ENCODE data around the gene SH3RF1.
"Not testable (repeated sequence)": the region's sequence is repeated elsewhere in the genome, so short reads cannot be mapped to it uniquely, and the experiment has no call there.

SH3RF1 gene

DNA sequence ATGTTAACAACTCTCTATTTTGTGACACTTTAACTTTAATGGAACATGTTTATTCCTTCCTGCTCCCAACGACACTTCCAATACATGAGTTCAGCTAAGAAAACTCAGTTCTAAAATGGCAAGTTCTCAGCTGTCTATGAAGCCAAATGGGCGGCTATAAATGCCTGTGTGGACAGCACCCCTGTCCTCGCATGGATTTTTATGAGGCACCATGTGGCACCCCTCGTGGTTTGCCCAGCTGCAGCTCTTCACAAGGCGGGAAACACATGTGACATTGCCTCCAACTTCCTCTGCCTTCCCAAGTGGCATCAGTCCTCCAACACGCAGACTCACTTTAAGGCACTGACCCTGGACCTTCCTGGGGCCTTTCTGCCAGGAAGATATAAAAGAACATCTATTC lies 48.0 kb downstream of the SH3RF1 start:
- no peak for DNase-seq

DNA sequence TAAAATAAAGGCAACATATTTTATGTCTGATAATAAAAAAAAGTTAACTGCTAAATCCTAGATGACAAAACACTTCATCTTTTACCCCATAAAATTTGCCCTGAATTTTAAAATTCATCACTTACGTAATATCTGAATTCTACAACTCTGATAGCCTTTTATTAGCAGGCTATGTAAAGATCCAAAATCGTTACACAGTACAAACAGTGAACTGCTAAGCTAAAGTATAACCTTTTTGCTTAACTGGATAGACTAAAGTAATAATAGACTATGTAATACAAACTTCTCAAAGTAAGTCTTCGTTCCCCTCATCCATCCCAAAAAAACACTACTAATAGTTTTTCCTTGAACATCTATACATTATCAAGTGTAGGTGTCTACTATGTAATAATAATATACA lies 49.1 kb downstream of the SH3RF1 start:
- DNase-seq = no peak

DNA sequence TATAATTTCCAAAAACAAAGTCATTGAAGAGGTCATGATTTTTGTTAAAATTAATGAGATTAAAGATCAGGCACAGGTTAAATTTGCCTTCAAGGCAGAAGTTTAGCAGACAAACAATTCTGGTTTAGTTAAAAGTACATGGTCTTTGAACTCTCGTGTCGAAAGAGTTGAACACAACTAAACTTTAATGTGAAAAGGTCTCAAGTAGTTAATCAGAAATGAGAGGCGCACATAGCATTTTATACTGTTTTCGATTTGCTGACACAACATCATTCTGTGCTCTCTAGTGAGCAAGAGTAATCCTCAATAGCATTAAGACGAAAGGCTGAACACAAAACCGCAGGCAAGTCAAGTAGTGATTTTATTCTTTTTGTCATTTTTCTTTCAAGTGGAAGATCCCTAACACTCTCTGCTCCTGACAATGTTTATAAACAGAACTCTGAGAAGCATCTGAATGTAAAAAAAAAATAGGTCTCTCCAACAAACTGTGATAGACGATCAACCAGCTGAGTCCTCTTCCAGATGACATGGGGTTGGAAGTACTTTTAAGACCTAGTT lies 49.8 kb downstream of the SH3RF1 start:
- DNase-seq = no peak

DNA sequence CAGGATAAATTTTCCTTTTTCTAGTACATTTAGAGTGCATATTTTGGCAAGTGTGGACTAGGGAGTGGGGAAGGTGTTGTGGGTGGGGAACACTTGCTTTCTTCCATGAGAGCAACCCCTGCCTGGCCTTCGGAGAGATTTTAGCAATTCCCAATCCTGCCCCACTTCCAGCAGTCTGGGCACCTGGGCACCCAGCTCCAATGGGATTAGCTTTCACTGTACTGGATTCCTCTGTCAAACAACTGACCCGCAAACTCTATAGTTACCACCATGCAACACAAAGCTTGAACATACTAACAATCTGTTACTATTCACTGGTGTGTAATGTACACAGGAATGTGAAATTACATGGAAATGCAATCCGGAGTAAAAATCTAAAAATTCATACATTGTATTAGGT lies 50.3 kb downstream of the SH3RF1 start:
- DNase-seq = no peak

DNA sequence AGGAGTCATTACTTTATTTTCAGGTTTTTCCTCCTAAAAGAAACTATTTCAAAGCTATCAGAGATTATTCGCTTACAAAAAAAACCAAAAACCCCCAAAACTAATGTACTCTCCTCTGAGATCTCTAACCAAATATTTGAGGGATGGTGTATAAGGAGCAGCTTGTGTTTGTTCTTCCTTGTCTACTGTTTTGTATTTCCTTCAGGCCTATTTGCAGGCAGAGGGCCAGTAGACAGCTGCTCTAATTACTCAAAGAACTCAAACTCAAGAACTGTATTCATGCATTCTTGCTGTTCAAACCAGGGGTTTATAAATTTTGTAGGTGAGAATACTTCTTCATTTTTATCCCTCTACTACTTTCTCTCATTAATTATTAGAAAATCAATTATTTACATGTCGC lies 51.3 kb downstream of the SH3RF1 start:
- no peak for DNase-seq

DNA sequence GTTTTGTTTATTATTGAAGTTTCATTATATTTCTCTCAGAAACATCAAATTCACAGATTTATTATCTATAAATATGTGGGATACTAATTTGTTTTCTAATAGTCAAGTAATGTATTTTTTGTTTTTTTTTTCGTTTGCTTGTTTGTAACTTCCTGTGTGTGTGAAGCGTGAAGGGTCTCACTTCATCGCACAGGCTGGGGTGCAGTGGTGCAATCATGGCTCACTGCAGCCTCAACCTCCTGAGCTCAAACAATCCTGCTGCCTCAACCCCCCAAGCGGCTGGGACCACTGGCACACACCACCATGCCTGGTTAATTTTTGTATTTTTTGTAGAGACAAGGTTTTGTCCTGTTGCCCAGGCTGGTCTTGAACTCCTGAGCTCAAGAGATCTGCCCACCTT lies 55.1 kb downstream of the SH3RF1 start:
- no peak for DNase-seq

DNA sequence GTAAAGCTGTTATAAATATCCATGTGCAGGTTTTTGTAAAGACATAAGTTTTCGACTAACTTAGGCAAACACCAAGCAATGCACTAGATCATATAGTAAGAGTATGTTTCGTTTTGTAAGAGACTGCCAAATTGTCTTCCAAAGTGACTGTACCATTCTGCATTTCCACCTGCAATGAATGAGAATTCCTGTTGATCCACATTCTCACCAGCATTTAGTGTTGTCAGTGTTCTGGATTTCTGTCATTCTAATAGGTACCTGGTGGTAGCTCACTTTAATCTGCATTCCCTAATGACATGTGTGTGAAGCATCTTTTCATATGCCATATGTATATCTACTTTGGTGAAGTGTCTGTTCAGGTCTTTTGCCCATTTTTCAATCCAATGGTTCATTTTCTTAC lies 57.8 kb downstream of the SH3RF1 start:
- DNase-seq = no peak

DNA sequence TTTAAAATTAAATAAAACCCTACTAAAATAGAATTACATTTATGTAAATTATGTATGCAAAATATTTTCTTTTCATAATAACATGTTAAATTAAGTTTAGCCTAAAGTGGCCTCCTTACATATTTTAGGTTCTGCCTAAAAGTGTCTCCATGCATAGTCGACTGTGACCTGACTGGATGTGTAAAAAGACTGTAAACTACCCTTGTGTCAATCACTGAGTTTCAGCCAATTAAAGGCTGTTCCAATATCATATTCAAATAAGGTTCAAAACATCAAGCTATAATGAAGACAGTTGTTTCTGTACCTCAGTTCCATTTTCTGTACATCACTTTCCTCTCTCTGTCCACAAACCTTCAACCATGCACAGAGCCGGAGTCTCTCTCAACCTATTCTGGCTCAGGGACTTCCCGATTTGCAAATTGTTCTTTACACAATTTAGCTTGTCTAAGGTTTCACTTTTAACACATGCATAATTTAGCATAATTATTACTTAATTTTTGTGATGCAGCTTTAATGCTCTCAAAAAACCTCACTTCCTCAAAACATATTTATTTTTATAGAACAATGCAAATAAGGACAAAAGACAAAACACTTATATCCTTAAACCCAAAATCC lies 60.1 kb downstream of the SH3RF1 start:
- DNase-seq = no peak

DNA sequence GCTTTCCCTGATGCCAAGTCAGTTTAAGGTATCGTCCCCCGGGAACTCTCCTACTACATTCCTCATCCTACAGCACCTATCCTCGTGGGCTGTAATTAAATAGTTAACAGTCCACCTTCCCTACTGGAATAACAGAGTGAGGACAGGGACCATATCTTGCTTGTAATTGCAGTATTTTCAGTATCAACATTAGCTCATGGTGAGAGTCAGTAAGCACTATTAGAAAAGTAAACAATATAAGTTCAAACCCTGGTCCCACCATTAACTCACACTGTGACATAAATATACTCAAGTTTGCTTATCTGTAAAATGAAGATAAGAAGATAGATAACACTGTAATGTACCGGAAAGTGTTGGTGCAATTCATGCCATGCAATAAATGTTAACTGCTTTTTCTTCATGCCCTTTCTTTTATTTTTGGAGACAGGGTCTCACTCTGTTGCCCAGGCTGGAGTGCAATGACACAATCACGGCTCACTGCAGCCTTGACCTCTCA lies 61.3 kb downstream of the SH3RF1 start:
- DNase-seq = no peak

DNA sequence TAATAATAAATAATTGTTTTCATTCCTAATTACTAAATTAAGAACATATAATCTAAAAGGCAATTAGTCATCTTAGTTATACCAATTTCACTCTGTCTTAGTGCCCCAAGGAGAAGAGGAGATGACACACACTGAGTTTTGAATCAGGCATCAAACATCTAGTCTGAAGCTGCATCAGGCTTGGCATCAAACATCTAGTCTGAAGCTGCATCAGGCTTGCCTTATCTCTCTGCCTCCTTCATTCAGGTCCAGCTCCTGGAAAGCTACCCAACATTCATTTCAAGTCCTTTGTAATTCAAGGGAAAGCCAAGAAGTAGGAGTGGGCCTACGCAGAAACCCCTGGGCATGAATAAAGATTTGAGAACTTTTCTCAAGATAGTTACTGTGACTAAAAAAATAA lies 62.2 kb downstream of the SH3RF1 start:
- DNase-seq = no peak

DNA sequence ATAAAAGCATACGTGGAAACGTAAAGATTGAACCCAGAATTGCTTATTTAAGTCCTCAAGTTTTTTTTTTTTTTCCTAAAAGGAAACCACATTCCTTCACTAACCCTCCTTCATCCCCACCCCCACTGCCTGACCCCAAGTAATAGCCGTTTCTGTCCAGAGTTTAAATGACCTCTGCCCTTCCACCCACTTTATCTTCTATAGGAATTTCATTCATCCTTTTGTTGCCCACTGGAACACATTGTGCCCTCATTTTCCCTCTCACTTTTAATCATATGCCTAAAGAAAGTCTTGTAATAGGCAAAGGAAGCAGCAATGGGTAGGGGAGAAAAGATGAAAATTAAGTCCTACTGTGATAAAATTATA lies 62.7 kb downstream of the SH3RF1 start:
- DNase-seq = no peak

DNA sequence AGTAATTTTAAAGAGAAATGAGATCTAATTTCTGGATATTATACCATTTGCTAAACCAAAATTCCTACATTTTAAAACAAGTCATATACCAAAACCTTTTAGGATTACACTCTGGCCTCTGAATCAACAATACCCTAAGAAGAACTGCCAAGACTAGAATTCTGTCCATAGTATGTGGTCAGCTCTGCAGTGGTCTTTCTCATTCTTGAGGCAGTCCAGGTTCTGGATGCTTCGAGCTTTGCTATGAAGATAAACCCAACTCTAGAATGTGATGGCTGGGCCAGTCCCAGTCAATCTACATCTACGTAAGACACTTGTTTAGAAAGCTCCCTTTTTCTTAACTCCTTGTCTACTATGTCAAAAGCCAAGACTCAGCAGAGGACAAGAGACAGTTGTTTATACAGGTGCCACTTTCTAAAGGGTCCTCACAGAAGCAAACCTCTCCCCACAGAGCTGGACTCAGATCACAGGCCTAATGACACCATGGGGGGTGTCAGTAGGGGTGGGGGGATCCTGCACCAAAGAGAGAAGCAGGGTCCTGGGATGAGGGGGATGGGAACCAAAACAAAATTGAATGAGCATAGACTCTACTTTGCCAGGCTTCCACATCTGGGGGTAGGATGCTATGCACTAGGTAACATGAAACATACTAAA lies 63.2 kb downstream of the SH3RF1 start:
- no peak for DNase-seq

DNA sequence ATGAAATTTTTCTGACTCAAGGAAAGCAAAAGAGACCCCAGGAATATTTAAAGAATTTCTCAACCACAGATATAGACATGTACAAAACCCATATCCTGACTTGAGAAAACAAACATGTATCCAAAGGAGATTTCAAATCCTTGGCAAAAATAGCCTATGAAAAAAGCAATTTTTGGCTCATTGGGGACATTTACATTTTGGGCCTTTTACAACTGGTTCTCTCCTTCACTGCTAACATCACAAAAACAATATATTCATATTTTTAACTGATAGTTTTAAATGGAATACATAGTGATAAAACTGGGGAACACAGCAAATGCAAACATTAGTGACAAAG lies 65.0 kb downstream of the SH3RF1 start:
- DNase-seq = no peak

DNA sequence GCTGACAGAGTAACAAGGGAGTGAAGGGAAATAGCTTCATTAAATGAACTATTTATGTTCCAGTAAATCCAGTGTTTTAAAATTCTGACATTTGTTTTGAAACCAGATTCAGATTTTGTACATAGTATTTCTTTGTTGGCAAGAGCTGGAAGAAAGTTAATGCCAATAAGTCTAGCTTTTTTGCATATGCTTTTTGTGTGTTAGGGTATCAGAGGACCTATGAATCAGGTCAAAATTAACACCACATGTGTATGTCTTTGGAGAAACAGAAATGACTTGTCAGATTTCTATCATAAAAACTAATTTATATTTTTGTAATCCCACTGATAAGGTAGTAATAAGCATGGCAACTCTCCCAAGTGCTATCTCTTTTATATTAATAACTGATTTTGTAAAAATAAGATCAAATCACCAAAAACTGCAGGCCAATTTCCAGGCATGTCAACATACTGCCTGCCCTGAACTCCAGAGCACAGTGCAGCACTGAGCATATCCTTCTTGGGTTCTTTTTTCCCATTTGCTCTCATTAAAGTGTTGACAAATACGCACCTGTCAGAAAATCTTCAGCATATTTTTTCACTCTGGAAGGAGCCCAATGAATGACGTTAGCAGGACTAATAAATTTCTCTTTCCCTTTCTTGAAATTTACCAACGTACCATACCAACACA lies 65.5 kb downstream of the SH3RF1 start:
- no peak for DNase-seq

DNA sequence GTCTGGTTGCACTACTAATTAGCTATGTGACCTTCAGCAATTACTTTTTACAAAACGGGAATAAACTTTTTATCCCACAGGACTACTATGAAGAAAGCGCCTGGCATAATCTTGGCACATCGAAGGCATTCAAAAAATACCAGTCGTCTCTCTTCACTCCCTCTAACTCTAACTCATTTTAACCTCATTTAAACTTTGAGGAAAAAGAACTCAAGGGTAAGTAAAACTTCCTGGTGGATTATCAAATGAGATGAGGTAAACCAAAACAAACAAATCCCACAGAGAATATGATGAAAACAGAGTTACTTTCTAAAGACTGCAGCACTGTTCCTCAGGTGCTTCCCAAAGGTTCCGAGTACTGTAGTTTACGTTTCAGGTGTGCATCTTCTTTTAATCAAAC lies 66.9 kb downstream of the SH3RF1 start:
- no peak for DNase-seq

DNA sequence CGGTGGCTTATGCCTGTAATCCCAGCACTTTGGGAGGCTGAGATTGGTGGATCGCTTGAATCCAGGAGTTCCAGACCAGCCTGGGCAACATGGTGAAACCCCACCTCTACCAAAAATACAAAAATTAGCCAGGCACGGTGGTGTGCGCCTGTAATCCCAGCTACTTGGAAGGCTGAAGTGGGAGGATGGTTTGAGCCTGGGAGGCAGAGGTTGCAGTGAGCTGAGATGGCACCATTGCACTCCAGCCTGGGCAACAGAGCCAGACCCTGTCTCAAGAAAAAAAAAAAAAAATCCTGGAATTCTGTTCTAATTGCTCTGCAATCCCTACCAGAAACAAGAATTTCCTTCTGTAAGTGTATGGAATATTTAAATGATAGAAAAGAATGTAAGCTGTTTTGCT lies 67.5 kb downstream of the SH3RF1 start:
- not testable (repeated sequence) for DNase-seq

DNA sequence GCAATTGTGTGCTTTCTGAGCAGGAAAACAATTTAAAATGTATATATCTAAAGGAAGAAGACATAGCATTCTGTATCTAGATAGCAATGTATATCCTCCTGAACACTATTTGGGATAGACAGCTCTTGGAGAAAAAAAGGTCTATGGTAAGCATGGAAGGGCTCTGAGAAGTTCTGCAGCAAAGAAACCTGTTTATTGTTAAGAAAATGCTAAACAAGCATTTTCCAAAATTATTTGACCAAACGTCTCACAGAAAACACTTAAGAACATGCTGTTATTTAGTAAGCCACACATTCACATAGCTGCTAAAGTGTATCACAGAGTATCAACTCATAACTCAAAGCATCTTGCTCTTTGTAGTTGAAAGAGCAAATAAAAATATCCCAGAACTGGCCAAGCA lies 67.9 kb downstream of the SH3RF1 start:
- no peak for DNase-seq

DNA sequence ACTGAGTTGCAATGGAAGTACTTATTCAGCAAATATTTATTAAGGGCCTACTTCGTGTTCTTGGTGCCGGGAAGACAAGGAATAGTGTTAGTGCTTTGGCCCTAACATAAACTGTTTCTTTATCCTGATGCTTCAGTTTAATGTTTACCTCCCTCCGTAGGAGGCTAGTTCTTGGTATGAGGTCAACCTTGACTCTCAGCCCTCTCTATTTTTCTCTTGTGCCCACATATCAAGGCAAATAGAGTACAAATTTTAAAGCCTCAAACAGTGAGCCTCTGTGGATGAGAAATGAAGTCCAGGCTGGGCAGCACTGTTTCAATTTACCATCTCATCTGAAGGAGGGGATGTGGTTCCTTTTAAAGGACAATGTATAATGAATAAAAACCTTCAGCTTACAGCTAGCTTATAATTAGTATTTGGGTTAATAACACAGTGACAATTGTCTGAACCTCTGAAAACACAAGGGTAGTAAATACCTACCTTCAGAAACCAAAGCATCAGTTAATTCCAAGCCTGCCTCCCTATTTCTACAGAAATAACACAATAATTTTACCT lies 68.5 kb downstream of the SH3RF1 start:
- DNase-seq = no peak

DNA sequence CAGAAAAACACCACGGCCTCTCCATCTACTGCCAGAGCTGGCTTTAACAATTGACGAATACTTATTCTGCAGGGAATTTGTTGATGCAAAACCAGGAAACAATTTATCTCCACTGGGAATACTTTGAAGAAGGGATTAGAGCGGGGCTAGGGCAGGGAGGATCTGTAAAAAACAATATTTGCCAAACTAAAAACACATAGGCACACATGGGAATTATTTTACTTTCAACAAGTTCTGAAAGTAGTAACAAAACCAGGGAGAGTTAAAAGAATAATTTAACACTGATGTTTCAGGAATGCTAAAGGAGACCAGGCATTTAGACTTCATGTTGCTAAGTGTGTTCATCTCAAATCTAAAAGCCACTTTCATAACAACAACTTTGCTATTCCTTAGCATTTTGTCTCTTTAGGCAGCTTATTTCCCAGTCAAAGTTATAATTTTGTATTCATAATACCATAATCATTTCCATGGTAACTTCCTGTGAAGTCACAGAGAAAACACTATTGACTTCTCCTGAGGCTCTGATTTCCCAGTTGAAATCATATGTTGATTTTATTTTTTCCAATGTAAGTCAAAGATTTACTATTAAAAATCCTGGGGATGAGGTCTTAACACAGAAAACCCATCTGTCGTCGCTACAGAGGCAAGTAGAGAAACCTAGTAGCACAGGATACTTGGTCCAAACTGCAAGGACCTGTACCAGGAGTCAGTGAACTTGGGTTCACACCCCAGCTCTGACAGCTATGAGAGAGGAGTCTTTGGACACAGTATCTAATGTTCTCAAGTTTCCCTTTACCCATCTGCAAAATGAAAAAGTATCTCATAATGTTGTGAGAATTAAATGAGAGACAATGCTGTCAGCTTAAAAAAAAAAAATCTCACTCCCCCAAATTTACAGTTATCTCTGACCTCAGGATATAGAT lies 69.3 kb downstream of the SH3RF1 start:
- no peak for DNase-seq

DNA sequence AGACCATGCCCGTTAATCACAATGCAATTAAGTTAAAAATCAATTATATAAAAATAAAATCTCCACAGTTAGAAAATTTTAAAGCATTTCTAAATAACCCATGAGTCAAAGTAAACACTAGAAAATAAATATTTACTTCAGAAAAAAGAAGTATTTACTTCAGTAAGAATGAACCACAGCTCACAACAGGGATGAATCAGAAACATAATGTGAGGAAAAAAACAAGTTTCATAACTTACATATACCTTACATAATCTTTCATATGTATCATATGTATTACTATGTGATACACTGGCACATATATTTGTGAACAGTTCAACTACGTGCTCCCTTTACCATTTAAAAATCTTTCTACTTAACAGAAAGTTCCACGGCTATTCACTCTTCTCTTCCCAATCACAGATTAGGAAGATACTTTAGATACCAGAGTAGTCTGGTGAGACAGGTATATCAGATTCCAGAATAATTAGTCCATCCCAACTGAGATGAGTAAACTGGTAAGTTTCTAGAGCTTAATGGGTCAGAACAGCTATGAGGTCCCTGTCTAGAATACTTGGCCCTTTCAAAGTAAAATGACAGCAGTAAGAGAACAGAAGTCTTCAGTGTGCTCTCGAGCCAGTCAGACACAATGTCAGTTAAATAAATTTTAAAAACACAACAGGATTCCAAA lies 70.3 kb downstream of the SH3RF1 start:
- DNase-seq = no peak

DNA sequence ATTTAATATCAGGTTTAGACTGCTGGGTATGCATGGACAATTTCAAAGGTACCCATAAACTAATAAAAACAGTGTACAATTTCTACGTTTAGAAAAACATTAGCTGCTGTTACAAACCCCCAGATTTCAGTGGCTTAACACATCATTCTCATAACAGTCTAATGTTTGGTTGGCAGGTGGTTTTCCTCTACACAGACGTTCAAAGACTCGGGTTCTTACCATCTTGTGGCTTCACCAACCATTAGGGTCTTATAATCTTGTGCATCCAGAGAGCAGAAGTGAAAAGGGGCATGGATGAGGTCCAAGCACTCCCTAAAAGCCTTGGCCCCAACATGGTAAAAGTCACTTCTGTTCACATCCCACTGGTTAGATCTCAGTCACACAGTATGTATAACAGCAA lies 71.6 kb downstream of the SH3RF1 start:
- DNase-seq = no peak

DNA sequence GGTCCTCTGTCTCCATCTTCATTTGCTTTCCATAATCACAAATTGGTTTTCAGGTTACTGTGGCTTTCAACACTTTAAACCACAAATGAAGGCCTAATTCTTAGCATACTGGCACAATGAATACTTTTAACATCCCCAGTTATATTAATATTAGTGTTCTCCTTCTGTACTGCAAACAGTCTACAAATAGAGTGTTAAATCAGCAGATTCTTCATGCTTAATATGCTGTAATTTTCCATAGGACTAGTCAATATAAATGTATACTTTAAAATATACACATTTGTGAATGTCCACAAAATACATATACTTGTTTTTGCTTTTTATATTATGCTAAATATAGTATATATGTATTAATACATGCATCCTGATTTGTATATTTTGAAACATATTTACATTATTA lies 72.6 kb downstream of the SH3RF1 start:
- no peak for DNase-seq
